ENCODE results near the gene CTF1.
A peak's percentile ranks its signal among the peaks of the same experiment; 100 is the strongest.

CTF1 gene

GRCh38 chr16:30907064-30907463 lies 10.7 kb downstream of the CTF1 start:
- DNase-seq (ENCODE audit: low read depth, low spot score), result no peak

DNA sequence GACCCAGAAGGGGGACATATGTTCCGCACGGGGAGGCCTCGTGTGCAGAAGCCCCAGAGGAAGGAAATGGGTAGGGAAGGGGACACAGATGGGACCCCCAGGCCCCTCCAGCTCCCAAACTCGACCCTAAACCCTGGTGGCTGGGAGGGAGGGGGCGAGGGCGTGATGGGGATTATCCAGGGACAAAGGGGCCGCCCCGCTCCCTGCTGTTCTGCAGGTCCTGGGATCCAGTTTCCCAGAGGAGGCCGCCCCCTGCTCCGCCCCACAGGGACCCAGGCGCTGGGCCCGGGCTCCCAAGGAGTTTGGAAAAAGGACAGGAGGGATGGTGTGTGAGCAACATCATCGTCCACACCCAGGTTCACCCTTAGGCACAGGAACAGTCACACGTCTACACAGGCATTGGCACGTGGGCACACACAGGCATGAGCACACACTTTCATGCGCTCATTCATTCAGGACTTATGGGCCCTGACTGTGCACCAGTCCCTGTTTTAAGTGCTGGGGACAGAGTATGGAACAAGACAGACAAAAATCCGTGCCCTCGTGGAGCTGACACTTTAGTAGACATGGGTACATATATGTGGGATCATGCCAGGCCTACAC lies 14.1 kb downstream of the CTF1 start:
- DNase-seq (ENCODE audit: low read depth, low spot score), result no peak

- no peak for DNase-seq (ENCODE audit: low read depth, low spot score)
Observed at GRCh38 chr16:30912794-30913412, 16.5 kb downstream of the CTF1 start.

- DNase-seq (ENCODE audit: low read depth, low spot score), result no peak
Observed at GRCh38 chr16:30914830-30915229, 18.4 kb downstream of the CTF1 start.

DNA sequence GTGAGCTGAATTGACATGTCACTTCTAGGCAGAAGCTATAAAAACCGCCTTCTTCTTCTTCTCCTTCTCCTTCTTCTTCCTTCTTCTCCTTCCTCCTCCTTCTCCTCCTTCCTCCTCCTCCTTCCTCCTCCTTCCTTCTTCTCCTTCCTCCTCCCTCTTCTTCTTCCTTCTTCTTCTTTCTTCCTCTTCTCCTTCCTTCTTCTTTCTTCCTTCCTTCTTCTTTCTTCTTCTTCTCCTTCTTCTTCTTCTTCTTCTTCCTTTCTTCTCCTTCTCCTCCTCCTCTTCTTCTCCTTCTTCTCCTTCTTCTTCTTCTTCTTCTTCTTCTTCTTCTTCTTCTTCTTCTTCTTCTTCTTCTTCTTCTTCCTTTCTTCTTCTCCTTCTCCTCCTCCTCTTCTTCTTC lies 22.2 kb downstream of the CTF1 start:
- DNase-seq (ENCODE audit: low read depth, low spot score), result no peak

GRCh38 chr16:30920891-30921290 lies 24.5 kb downstream of the CTF1 start:
- DNase-seq (ENCODE audit: low read depth, low spot score), result no peak

DNA sequence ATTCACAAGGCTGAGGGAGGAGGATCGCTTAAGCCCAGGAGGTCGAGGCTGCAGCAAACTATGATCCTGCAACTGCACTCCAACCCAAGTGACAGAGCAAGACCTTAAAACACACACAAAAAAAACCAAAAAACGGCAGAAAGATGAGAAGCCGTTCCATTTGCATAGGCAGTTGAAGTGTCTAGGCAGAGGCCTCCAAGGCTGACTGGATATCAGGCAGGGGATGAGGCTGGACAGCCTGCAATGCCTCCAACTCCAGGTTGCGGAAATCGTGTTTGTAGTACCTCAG lies 25.0 kb downstream of the CTF1 start:
- DNase-seq (ENCODE audit: low read depth, low spot score), result no peak

DNA sequence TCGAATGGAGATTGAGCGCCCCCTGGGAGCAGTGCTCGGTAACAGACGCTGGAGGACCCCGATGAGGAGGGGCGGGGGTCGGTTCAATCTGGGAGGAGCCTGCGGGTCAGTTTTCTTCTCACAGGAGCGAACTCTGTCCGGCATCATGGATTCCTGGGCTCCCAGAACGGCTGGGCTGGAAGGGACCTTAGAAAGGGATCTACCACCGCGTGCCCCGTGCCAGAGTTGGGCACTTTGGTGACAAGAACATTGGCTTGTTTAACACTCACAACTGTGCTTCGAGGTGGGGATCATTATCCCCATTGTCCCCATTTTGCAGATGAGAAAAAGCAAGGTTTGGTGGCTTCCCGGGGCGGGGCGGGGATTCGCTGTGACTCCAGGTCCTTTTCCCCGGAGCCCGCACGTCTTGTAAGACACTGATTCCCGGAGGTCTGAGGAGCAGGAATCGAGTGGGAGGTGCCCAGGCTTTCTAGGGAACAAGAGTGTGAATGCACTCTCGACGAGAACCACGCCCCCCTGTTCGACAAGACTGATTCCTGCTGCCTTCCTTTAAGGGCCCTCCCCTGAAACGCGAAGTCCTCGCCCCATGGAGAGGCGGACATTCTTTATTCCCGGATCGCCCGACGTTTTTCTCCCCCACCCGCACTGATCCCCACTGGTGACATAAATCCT lies 25.5 kb downstream of the CTF1 start:
- peak; percentile 98 for DNase-seq (ENCODE audit: low read depth, low spot score)

- DNase-seq (ENCODE audit: low read depth, low spot score), result peak; percentile 100
Observed at GRCh38 chr16:30922420-30922959, 26.1 kb downstream of the CTF1 start.

GRCh38 chr16:30922960-30923535 lies 26.6 kb downstream of the CTF1 start:
- peak; percentile 100 for DNase-seq (ENCODE audit: low read depth, low spot score)

GRCh38 chr16:30923554-30924075 lies 27.2 kb downstream of the CTF1 start, which contains the start of gene FBXL19:
Gene FBXL19 (plus strand): TSS chr16:30923572. CDS start chr16:30925755, 2,183 bp downstream.
- no peak for DNase-seq (ENCODE audit: low read depth, low spot score)

GRCh38 chr16:30924076-30924912 lies 27.9 kb downstream of the CTF1 start:
- peak; percentile 42 for DNase-seq (ENCODE audit: low read depth, low spot score)

DNA sequence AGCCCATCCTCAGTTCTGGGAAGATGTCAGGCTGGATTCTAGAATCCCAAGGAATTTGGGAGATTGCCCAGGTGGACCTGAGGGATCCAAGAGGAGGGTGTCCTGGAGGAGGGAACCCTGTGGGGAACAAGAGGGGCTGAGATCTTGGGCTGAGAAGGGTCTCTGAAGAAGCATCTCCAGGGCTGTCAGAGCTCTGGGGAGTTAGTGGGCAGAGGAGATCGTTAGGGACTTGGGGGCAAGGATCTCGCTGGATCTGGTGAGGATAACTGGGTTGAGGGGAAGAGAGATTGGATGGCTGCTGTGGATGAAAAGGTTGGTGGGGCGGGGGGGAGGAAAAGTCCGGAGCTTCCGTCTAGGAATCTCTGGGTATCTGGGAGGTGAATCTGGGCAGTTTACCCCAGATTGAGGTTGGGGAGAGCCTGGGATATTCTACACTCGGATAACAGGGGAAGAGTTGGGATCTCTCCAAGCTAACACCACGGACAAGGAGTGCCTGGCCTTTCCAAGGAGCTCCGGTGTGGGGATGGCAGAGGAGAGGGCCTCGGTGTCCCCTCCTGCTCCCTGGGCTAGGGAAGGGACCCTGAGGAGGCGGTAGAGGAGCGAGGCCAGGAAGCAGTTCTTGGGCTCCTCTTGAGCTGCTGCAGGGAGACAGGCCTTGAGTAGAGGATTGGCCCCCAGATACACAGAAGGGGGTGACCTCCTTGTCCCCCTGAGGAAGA lies 28.7 kb downstream of the CTF1 start:
- DNase-seq (ENCODE audit: low read depth, low spot score), result no peak

DNA sequence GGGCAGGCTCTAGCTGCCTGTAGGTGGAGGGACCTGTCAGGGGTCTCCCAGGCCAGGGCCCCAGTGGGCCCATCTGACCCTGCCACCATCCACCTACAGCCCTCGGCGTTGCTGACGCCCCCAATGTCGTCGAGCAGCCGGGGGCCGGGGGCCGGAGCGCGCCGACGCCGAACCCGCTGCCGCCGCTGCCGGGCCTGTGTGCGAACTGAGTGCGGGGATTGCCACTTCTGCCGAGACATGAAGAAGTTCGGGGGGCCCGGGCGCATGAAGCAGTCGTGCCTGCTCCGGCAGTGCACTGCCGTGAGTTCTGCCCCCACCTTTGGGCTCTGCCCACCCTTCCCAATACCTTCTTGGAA lies 29.2 kb downstream of the CTF1 start:
- no peak for DNase-seq (ENCODE audit: low read depth, low spot score)

DNA sequence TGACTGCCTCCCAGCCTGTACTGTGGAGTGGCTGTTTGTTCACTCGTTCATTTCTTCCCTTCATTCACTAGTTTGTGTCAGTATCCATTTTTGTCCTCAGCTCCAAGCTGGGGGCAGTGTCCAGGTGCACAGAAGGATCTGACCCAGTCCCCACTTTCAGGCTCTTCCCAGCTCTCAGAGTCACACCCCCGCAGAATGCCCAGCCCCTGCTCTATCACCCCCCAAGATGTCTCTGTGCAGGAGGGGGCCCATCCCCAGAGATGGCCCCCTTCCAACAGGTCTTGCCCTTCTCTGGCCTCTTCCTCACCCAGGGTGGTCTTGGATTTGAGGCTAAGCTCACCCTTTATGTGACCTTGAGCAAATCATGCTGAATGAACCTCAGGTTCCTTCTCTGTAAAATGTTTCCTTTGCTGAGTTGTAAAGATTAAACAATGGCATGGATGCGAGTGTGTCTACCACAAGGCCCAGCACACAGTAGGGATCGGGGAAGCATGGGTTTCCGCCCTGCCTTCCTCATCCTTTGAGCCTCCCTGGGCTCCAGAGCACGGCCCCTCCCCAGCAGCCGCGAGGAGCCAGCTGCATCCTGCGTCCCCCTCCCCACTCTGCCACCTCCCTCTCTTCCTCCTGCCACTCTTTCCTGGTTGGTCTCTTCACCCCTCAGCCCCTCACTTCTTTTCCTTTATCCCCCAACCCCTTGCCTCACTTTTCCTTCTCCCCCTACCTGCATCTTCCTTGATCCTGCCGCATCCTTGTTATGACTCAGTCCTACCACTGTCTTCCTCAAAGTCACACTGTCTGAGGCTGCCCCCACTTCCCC lies 29.8 kb downstream of the CTF1 start:
- DNase-seq (ENCODE audit: low read depth, low spot score), result no peak

DNA sequence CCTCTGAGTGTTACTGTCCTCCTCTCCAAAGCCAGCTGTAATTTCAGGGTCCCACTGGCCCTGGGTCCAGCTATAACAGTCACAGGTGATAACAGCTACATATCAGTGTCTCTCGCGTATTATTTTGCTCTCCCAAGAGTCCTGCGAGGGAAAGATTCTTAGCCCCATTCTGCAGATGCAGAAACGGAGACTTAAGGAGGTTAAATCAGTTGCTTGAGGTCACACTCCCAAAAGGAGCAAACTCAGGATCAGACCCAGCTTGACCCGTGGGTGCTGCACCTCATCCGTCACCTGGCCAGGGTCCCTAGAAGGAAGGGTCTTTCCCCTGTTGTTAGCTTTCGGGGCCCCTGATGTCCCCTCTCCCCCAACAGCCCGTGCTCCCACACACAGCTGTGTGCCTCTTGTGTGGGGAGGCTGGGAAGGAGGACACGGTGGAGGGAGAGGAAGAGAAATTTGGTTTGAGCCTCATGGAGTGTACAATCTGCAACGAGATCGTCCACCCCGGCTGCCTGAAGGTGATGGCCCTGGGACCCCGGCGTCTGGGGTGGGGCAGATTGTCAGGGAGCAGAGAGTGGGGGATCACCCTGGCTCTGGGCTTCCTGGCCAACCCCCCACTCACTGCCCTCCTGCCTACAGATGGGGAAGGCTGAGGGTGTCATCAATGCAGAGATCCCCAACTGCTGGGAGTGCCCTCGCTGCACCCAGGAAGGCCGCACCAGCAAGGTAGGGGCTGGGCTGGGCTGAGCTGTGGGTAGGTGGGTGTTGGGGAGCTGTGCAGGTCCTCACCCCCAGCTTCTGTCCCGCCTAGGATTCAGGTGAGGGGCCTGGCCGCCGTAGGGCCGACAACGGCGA lies 30.7 kb downstream of the CTF1 start:
- no peak for DNase-seq (ENCODE audit: low read depth, low spot score)

- peak; percentile 95 for DNase-seq (ENCODE audit: low read depth, low spot score)
Observed at GRCh38 chr16:30927789-30928378, 31.5 kb downstream of the CTF1 start.

- DNase-seq (ENCODE audit: low read depth, low spot score), result no peak
Observed at GRCh38 chr16:30928390-30928789, 32.0 kb downstream of the CTF1 start.

DNA sequence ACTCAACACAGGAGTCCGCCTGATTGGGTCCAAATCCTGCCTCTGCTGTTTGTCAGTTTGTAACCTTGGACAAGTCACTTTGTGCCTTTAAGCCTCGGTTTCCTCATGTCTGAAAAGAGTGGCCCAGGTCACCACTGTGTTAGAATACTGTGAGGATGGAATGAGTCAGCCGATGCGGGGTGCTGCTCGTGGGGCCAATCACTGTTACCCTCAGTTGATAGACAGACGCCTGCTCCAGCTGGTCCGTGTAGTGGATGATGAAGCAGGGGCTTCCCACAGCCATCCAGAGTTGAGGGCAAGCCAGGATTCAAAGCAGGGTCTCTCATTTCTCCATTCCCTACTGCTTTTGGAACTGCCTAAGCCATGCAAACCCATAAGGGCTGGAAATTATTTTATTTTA lies 32.8 kb downstream of the CTF1 start:
- DNase-seq (ENCODE audit: low read depth, low spot score), result no peak

Measured in ELF-1 (cell line).